Astrocyte of the cerebellum (primary cell): ENCODE measurements around the gene NEBL.

Source experiments
- DNase-seq: peaks from one replicate; pipeline ENCODE4 v3.0.0-alpha.2; 2011; ENCODE audit warnings: low read depth
- H3K4me3 ChIP-seq: 2 replicates; pipeline ENCODE4 v1.5.1; 2011; ENCODE audit warnings: mild to moderate bottlenecking, low read depth, low read length, moderate library complexity
- CTCF ChIP-seq: IDR thresholded peaks from 2 replicates; pipeline ENCODE4 v1.5.1; 2012; ENCODE audit warnings: low read length, low read depth, moderate library complexity, mild to moderate bottlenecking; ENCODE audit errors: missing control alignments
- in situ Hi-C: cut with HindIII; loops from 2 replicates; pipeline ENCODE4 v1.10.0; 2017; ENCODE audit warnings: low sequenced_read_pairs

Gene NEBL

DNA sequence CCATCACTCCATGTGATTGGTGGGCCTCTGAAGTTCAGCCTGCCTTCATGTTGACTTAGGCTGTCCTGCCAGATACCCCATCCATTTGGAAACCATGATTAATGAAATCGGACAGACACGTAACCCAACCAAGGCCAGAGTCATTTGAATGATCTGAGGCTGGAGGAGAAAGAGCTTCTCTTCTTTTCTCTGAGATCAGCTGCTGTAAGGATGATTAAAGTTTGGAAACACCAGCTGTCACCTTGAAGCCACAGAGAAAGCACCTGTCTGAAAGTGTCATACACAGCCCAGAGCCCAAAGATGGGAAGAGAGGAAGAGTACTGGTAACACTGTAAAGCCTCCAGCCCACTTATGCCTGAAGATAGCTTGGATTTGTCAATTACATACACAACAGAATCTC is 22.9 kb downstream of the NEBL start:
- in situ Hi-C loops, result no loop called here
- no peak for TF ChIP-seq CTCF
- DNase-seq, result no peak
- no peak overlapping the region for H3K4me3 ChIP-seq

GRCh38 chr10:20871970-20872369 is 25.1 kb downstream of the NEBL start:
- no peak overlapping the region for H3K4me3 ChIP-seq
- TF ChIP-seq CTCF, result no peak
- no peak for DNase-seq
- in situ Hi-C loops, result no loop called here

DNA sequence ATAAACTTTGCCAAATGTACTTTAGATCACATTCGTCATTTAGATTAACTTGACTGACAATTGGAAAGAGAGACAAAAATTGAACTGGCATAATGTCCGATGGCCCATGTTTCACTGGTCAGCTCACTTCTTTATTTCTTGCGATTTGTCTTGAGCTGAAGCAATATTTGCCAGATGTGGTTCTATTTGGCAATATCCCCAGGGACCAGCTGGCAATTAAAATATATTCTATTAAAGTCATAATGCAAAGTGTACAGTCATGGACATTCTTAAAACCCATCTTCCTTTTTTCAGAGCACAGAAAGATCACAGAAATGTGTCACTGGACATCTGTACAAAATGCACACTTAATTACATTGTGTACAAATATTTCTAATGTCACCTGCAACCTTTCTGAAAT is 26.3 kb downstream of the NEBL start:
- no peak overlapping the region for H3K4me3 ChIP-seq
- in situ Hi-C loops, result no loop called here
- DNase-seq, result no peak
- TF ChIP-seq CTCF, result no peak

DNA sequence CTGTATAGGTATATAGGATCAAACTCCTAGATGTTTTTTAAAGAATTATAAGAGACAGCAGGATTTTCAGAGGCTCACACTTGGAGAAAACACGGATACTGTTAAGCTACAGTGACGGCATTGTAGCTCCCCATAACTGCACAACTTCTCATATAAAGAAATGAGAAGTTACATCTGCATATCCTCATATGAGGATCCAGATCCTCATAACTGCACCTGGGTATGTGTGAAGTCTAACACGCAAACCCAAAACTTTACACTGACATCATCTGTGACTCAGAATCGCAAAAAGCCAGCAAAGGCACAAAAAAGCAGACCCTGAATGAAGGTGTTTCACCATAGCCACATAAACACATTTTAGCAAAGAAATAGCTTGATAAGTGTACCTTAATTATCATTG is 34.1 kb downstream of the NEBL start:
- in situ Hi-C loops, result no loop called here
- no peak for DNase-seq
- no peak for TF ChIP-seq CTCF
- H3K4me3 ChIP-seq, result no peak overlapping the region

DNA sequence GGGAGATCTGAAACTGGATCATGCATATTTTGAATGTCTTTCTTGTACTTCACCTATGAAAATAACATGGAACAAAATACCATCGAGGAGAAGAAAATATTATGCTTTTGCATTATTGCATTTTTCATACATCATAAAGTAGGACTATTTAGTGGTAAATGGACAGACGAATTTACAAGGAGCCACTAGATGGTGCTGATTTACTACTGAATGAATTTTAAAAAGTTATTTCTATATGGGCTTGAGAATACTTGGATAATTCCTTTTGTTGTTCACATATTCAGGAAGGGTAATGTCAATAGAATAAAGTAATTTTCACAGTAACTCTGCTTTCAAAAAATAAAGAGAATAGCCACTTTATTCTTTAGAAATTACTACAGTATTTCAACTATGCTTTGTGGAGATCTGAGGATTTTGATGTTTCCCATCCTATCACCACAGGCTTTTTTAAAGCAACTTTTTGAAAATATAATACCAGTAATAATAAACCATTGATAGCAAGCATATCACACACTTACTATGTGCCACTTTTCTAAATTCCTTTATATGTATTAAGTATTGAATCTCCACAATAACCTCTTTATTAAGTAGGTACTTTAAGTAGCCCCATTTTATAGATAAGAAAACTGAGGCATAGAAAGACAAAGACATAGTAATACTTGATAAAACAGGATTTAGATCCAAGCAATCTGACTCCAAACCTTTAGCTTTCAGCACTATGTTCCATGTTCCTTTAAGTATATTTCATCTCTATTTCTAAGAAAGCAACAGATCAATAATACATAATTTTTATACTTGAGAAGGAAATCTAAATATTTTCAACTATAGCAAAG is 38.6 kb downstream of the NEBL start:
- TF ChIP-seq CTCF, result peak; percentile 15
- no peak overlapping the region for H3K4me3 ChIP-seq
- DNase-seq, result peak; percentile 18
- in situ Hi-C loops, result no loop called here

- in situ Hi-C loops, result no loop called here
- no peak for TF ChIP-seq CTCF
- no peak for DNase-seq
- no peak overlapping the region for H3K4me3 ChIP-seq
These were observed 40.6 kb downstream of the NEBL start for GRCh38 chr10:20856484-20856883.
